ENCODE results near the gene DCLK1.

DCLK1 gene

GRCh38 chr13:36126491-36126890, 4.7 kb downstream of the DCLK1 start:
- DNase-seq (ENCODE audit: extremely low spot score): no peak
- ChIA-PET POLR2A (no interaction called here), CTCF (no interaction called here)
- TF ChIP-seq FOXA1 (IDR thresholded peaks at IDR 0.05) (no peak), L3MBTL2 (conservative IDR thresholded peaks at IDR 0.05) (no peak), NFRKB (IDR thresholded peaks at IDR 0.05) (no peak), FOXM1 (IDR thresholded peaks at IDR 0.05; ENCODE audit: borderline replicate concordance) (no peak), PKNOX1 (IDR thresholded peaks at IDR 0.05) (no peak), ELF4 (IDR thresholded peaks at IDR 0.05) (no peak), BHLHE40 (IDR thresholded peaks at IDR 0.05; ENCODE audit: borderline replicate concordance) (no peak), LEF1 (IDR thresholded peaks at IDR 0.05; ENCODE audit: borderline replicate concordance) (no peak), ZNF384 (IDR thresholded peaks at IDR 0.05) (no peak), CTBP1 (IDR thresholded peaks at IDR 0.05; ENCODE audit: borderline replicate concordance) (no peak), FOXK2 (IDR thresholded peaks at IDR 0.05) (no peak), HDGF (IDR thresholded peaks at IDR 0.05; ENCODE audit: borderline replicate concordance) (no peak), ARNT (IDR thresholded peaks at IDR 0.05) (no peak), TARDBP (IDR thresholded peaks at IDR 0.05) (no peak), SP1 (IDR thresholded peaks at IDR 0.05) (no peak), SUZ12 (IDR thresholded peaks at IDR 0.05) (no peak)

GRCh38 chr13:36125841-36126240, 5.3 kb downstream of the DCLK1 start:
- ChIA-PET POLR2A (no interaction called here), CTCF (no interaction called here)
- TF ChIP-seq PKNOX1 (IDR thresholded peaks at IDR 0.05): no peak
- no peak for TF ChIP-seq SP1 (IDR thresholded peaks at IDR 0.05)
- TF ChIP-seq ARNT (IDR thresholded peaks at IDR 0.05): no peak
- TF ChIP-seq HDGF (IDR thresholded peaks at IDR 0.05; ENCODE audit: borderline replicate concordance): no peak
- no peak for TF ChIP-seq ELF4 (IDR thresholded peaks at IDR 0.05)
- TF ChIP-seq FOXA1 (IDR thresholded peaks at IDR 0.05): no peak
- no peak for TF ChIP-seq FOXK2 (IDR thresholded peaks at IDR 0.05)
- TF ChIP-seq FOXM1 (IDR thresholded peaks at IDR 0.05; ENCODE audit: borderline replicate concordance): no peak
- TF ChIP-seq L3MBTL2 (conservative IDR thresholded peaks at IDR 0.05): no peak
- TF ChIP-seq SUZ12 (IDR thresholded peaks at IDR 0.05): no peak
- TF ChIP-seq NFRKB (IDR thresholded peaks at IDR 0.05): no peak
- no peak for TF ChIP-seq ZNF384 (IDR thresholded peaks at IDR 0.05)
- TF ChIP-seq LEF1 (IDR thresholded peaks at IDR 0.05; ENCODE audit: borderline replicate concordance): no peak
- TF ChIP-seq TARDBP (IDR thresholded peaks at IDR 0.05): no peak
- TF ChIP-seq BHLHE40 (IDR thresholded peaks at IDR 0.05; ENCODE audit: borderline replicate concordance): no peak
- TF ChIP-seq CTBP1 (IDR thresholded peaks at IDR 0.05; ENCODE audit: borderline replicate concordance): no peak
- DNase-seq (ENCODE audit: extremely low spot score): no peak

- CTCF ChIA-PET: no interaction called here
- TF ChIP-seq HDGF (IDR thresholded peaks at IDR 0.05; ENCODE audit: borderline replicate concordance): no peak
- no peak for TF ChIP-seq TARDBP (IDR thresholded peaks at IDR 0.05)
- no peak for TF ChIP-seq ELF4 (IDR thresholded peaks at IDR 0.05)
- no peak for TF ChIP-seq ARNT (IDR thresholded peaks at IDR 0.05)
- TF ChIP-seq ZNF384 (IDR thresholded peaks at IDR 0.05): no peak
- TF ChIP-seq NFRKB (IDR thresholded peaks at IDR 0.05): no peak
- TF ChIP-seq SUZ12 (IDR thresholded peaks at IDR 0.05): no peak
- TF ChIP-seq FOXK2 (IDR thresholded peaks at IDR 0.05): no peak
- no peak for TF ChIP-seq CTBP1 (IDR thresholded peaks at IDR 0.05; ENCODE audit: borderline replicate concordance)
- no peak for TF ChIP-seq PKNOX1 (IDR thresholded peaks at IDR 0.05)
- TF ChIP-seq BHLHE40 (IDR thresholded peaks at IDR 0.05; ENCODE audit: borderline replicate concordance): no peak
- no peak for TF ChIP-seq L3MBTL2 (conservative IDR thresholded peaks at IDR 0.05)
- no peak for TF ChIP-seq SP1 (IDR thresholded peaks at IDR 0.05)
- no peak for TF ChIP-seq LEF1 (IDR thresholded peaks at IDR 0.05; ENCODE audit: borderline replicate concordance)
- TF ChIP-seq FOXM1 (IDR thresholded peaks at IDR 0.05; ENCODE audit: borderline replicate concordance): no peak
- POLR2A ChIA-PET: no interaction called here
- no peak for DNase-seq (ENCODE audit: extremely low spot score)
Measured at GRCh38 chr13:36124236-36124822, 6.9 kb downstream of the DCLK1 start.

- ChIA-PET POLR2A (no interaction called here), CTCF (no interaction called here)
- no peak for TF ChIP-seq SUZ12 (IDR thresholded peaks at IDR 0.05)
- TF ChIP-seq ELF4 (IDR thresholded peaks at IDR 0.05): no peak
- TF ChIP-seq ARNT (IDR thresholded peaks at IDR 0.05): no peak
- no peak for DNase-seq (ENCODE audit: extremely low spot score)
Measured at GRCh38 chr13:36115306-36115705, 15.9 kb downstream of the DCLK1 start.

GRCh38 chr13:36114233-36114632, 16.9 kb downstream of the DCLK1 start:
- ChIA-PET CTCF (no interaction called here), POLR2A (no interaction called here)
- no peak for DNase-seq (ENCODE audit: extremely low spot score)
- no peak for TF ChIP-seq ELF4 (IDR thresholded peaks at IDR 0.05)
- TF ChIP-seq BHLHE40 (IDR thresholded peaks at IDR 0.05; ENCODE audit: borderline replicate concordance): no peak
- TF ChIP-seq L3MBTL2 (conservative IDR thresholded peaks at IDR 0.05): no peak

- ChIA-PET CTCF (no interaction called here), POLR2A (no interaction called here)
- no peak for DNase-seq (ENCODE audit: extremely low spot score)
- TF ChIP-seq SUZ12 (IDR thresholded peaks at IDR 0.05): no peak
Measured at GRCh38 chr13:36108954-36109353, 22.2 kb downstream of the DCLK1 start.

GRCh38 chr13:36108342-36108741, 22.8 kb downstream of the DCLK1 start:
- no peak for DNase-seq (ENCODE audit: extremely low spot score)
- POLR2A ChIA-PET: no interaction called here

More at GRCh38 chr13:36108342-36108741, 22.8 kb downstream of the DCLK1 start:
- CTCF ChIA-PET: no interaction called here
- TF ChIP-seq BHLHE40 (IDR thresholded peaks at IDR 0.05; ENCODE audit: borderline replicate concordance) (no peak), SUZ12 (IDR thresholded peaks at IDR 0.05) (no peak), SP1 (IDR thresholded peaks at IDR 0.05) (no peak), FOXK2 (IDR thresholded peaks at IDR 0.05) (no peak), CTBP1 (IDR thresholded peaks at IDR 0.05; ENCODE audit: borderline replicate concordance) (no peak), FOXA1 (IDR thresholded peaks at IDR 0.05) (no peak), NFRKB (IDR thresholded peaks at IDR 0.05) (no peak), FOXM1 (IDR thresholded peaks at IDR 0.05; ENCODE audit: borderline replicate concordance) (no peak), HDGF (IDR thresholded peaks at IDR 0.05; ENCODE audit: borderline replicate concordance) (no peak), L3MBTL2 (conservative IDR thresholded peaks at IDR 0.05) (no peak), ELF4 (IDR thresholded peaks at IDR 0.05) (no peak), PKNOX1 (IDR thresholded peaks at IDR 0.05) (no peak), LEF1 (IDR thresholded peaks at IDR 0.05; ENCODE audit: borderline replicate concordance) (no peak), ZNF384 (IDR thresholded peaks at IDR 0.05) (no peak), TARDBP (IDR thresholded peaks at IDR 0.05) (no peak), ARNT (IDR thresholded peaks at IDR 0.05) (no peak)

All from HEK293T (cell line).